GM06990 (cell line): ENCODE measurements around the gene SEMA7A.

Source experiments
- DNase-seq: peaks from one replicate; pipeline ENCODE4 v3.0.0-alpha.2; 2011; ENCODE audit not compliant: insufficient read length; ENCODE audit errors: extremely low read depth
- H3K27me3 ChIP-seq: replicated peaks from 2 replicates; pipeline ENCODE4 v1.6.0; 2011; ENCODE audit warnings: low read length; ENCODE audit not compliant: control insufficient read depth, insufficient read depth
- H3K36me3 ChIP-seq: 2 replicates; pipeline ENCODE4 v1.5.1; 2011; ENCODE audit warnings: low read length; ENCODE audit not compliant: control insufficient read depth, insufficient read depth
- H3K4me3 ChIP-seq: replicated peaks from 2 replicates; pipeline ENCODE4 v1.5.1; 2011; ENCODE audit warnings: low read depth, mild to moderate bottlenecking, control low read depth, low read length
- TF ChIP-seq, protein P1 (sequence below): IDR thresholded peaks from 2 replicates; pipeline ENCODE4 v1.5.1; 2011; ENCODE audit warnings: low read length, control low read depth, mild to moderate bottlenecking, inconsistent platforms; ENCODE audit not compliant: insufficient read depth, poor library complexity, severe bottlenecking

SEMA7A gene

DNA sequence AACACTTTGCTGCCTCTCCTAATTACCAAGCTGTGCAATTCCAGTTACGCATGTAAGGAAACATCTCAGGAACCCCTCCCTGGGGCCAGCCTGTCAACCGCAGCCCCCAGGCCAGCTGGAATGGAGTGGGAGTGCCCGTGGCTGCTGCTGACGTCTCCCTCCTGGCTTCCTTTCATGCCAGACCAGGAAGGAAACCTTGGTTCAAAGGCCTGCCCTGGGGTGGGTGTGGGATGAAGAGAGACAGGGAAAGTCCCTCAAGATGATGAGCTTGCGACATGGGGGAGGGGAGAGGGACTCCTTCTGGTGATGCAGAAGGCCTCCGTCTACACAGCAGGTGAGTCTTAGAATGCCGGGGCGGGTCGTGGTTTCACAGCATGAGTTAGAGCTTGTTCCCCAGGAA, 54.9 kb downstream of the SEMA7A start:
- H3K27me3 ChIP-seq: no peaks in the 10 kb centered on the region
- H3K4me3 ChIP-seq: no peak overlapping the region
- no peaks in the 10 kb centered on the region for H3K36me3 ChIP-seq
- TF ChIP-seq, protein P1, sequence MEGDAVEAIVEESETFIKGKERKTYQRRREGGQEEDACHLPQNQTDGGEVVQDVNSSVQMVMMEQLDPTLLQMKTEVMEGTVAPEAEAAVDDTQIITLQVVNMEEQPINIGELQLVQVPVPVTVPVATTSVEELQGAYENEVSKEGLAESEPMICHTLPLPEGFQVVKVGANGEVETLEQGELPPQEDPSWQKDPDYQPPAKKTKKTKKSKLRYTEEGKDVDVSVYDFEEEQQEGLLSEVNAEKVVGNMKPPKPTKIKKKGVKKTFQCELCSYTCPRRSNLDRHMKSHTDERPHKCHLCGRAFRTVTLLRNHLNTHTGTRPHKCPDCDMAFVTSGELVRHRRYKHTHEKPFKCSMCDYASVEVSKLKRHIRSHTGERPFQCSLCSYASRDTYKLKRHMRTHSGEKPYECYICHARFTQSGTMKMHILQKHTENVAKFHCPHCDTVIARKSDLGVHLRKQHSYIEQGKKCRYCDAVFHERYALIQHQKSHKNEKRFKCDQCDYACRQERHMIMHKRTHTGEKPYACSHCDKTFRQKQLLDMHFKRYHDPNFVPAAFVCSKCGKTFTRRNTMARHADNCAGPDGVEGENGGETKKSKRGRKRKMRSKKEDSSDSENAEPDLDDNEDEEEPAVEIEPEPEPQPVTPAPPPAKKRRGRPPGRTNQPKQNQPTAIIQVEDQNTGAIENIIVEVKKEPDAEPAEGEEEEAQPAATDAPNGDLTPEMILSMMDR: no peak
- DNase-seq: no peak

DNA sequence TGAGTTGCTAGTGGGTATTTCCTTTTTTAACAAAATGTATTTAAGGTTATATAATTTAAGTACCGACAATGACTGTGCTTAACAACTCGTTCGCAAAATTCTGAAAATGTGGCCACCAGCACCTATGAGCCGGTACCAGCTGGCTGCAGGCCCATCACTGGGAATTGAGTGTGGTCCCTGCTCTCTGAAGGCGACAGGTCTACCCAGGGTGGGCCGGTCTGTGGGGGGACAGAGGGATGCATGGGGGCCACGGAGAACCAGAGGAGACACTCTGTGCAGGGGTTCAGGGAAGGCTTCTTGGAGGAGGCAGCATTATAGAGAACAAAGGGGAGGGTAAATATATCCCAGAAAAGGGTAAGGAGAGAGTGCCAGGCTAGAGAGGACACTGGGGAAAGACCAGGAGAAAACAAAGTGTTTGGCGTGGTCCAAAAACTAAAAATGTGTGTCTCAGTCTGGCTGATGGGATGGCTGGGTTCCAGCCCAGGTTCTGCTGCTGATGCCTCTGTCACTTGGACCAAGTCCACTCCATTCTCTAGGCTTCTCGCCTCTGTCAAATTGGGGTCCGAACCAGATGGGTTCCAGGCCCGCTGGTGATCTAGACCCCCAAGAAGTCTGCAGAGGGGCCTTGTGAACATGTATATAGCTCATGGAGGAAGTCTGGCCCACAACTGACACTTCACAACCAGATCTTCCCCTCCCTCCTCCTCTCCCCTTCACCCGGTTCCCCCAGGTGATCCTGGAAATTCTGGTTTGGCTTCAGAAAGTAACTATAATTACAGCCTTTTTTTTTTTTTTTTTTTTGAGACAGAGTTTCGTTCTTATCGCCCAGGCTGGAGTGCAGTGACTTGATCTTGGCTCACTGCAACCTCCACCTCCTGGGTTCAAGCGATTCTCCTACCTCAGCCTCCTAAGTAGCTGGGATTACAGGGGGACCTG, 55.7 kb downstream of the SEMA7A start:
- no peak for DNase-seq
- TF ChIP-seq, protein P1: no peak
- no peaks in the 10 kb centered on the region for H3K36me3 ChIP-seq
- no peak overlapping the region for H3K4me3 ChIP-seq
- no peaks in the 10 kb centered on the region for H3K27me3 ChIP-seq

DNA sequence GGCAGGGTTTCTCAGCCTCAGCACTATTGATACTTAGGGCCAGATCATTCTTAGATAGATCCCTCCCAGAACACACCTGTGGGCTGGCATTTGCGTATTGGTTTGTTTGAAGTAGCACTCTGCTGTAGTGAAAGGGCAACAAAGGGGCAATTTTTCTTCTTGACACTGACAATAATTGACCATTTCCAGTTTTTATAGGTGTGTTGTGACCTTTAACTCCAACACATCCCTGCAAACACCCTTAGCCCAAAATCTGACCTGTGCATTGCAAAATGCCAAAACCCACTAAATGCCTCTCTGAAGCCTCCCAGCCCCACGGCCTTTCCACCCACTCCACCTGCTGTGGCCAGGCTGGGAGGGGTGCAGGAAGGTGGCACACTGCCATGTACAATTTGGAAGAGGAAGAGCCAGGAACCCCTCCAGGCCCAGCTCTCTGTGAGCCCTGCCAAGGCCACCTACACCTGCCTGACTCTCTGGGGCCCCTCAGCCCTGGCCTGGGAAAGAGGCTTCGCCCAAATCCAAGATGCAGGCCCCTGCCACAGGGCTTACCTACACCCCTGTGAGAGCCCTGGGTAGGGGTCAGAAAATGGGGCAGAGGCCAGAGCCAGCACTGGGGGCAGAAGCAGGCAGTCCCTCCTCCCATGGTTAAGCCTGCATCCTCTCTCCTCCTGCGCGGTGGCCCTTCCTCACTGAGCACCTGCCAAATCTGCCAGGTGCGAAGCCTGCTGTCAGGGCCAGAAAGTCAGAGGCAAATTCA, 56.8 kb downstream of the SEMA7A start:
- Histone ChIP-seq H3K27me3 (no peaks in the 10 kb centered on the region), H3K4me3 (no peak overlapping the region), H3K36me3 (no peaks in the 10 kb centered on the region)
- DNase-seq: no peak
- TF ChIP-seq, protein P1: no peak

DNA sequence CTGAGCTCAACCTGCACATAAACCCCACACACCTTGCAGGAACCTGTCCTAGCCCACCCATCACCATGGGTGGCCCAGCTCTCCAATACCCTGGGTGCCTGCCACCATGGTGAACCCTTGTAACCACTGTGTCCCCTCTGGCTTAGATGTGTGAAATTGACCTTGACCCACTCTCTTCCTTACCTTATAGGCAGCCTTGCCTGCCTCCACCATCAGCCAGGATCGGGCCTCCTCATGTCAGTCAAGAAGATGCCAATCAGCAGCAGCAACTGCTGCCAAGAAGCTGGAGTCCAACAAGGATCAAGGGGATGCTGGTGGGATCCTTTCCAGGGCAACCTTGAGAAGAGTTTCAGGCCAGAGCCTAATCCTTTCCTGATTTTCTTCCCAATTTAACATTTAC, 57.5 kb downstream of the SEMA7A start:
- no peak for DNase-seq
- TF ChIP-seq, protein P1: no peak
- no peak overlapping the region for H3K4me3 ChIP-seq

DNA sequence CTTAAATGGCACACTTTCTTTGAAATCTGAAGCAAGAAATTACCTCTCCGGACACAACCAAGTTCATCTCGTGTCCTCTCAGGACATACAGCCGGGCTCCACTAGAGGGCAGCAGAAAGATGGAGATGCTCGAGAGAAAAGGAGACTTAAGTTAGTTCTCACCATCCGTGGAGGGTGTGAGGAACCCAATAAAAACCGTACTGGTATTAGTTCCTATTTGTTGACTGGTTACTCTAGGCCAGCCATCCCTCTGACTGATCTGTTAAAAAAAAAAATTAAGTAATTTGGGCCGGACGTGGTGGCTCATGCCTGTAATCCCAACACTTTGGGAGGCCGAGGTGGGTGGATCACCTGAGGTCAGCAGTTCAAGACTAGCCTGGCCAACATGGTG, 58.5 kb downstream of the SEMA7A start:
- no peak for DNase-seq
- Histone ChIP-seq H3K36me3 (no peaks in the 10 kb centered on the region), H3K4me3 (no peak overlapping the region), H3K27me3 (no peaks in the 10 kb centered on the region)
- TF ChIP-seq, protein P1: peak; percentile 91

More for the DNA sequence above, 57.5 kb downstream of the SEMA7A start:
- no peaks in the 10 kb centered on the region for H3K27me3 ChIP-seq
- no peaks in the 10 kb centered on the region for H3K36me3 ChIP-seq
